ENCODE results near the gene UCN2. TPM values are rescaled to one million over a fixed set of nuclear protein-coding genes. Genes with fewer than 3 reads are reported as not detected.
A peak's percentile ranks its signal among the peaks of the same experiment; 100 is the strongest.

UCN2 gene
- total RNA-seq, 1 donor from 2014 or later, result 0.89 TPM

DNA sequence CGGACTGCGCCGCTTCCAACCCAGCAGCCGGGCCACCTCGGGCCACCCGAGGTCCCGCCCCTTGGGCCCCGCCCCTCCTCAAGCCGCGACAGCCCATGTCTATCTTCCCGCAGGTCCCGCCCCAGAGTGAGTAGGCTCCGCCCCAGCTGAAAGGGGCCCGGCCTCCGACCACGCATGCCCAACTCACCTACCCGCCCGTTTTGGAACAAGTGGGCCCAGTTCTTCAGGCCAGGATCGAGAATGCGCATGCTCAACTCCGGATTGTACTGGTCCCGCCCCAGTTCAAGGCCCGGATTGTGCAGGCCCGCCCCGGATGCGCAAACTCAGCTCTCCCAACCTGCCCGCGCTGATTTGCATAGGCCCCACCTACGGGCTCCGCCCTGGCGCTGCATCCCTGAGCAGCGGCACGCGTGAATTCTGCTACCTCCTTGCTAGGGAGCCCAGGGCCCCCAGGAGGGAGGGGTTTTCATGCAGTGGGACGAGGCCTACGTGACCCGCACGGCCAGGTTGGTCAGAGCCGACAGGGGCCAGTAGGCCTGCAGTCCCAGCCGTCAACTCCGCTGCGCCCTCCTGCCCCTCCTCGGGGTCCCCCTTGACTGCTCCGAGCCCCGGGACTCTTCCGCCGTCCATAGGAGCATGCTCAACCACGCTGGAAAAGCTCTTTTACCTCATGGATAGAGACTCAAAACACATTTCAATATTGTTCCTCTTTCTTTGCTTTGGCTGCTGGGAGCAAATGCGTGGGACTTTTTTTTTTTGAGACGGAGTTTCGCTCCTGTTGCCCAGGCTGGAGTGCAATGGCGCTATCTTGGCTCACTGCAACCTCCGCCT is 6.6 kb downstream of the UCN2 start, which contains the start of gene PFKFB4:
Gene PFKFB4 (minus strand): TSS at position 8 of the 831 bp plus-strand sequence. CDS start 26 bp downstream, outside the sequence.
- TF ChIP-seq, protein P1, sequence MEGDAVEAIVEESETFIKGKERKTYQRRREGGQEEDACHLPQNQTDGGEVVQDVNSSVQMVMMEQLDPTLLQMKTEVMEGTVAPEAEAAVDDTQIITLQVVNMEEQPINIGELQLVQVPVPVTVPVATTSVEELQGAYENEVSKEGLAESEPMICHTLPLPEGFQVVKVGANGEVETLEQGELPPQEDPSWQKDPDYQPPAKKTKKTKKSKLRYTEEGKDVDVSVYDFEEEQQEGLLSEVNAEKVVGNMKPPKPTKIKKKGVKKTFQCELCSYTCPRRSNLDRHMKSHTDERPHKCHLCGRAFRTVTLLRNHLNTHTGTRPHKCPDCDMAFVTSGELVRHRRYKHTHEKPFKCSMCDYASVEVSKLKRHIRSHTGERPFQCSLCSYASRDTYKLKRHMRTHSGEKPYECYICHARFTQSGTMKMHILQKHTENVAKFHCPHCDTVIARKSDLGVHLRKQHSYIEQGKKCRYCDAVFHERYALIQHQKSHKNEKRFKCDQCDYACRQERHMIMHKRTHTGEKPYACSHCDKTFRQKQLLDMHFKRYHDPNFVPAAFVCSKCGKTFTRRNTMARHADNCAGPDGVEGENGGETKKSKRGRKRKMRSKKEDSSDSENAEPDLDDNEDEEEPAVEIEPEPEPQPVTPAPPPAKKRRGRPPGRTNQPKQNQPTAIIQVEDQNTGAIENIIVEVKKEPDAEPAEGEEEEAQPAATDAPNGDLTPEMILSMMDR (IDR thresholded peaks at IDR 0.05), result no peak
- Mint-ChIP-seq H3K9me3 (ENCODE audit: unreplicated experiment) (no peaks in the 10 kb centered on the region), H3K27me3 (ENCODE audit: unreplicated experiment) (no peaks in the 10 kb centered on the region), H3K4me3 (ENCODE audit: unreplicated experiment) (peak within 1 kb of the TSS; percentile 82), H3K27ac (ENCODE audit: unreplicated experiment) (peak within 1 kb of the TSS; percentile 77), H3K4me1 (ENCODE audit: unreplicated experiment) (peaks cover 51% of the 10 kb centered on the region), H3K36me3 (ENCODE audit: unreplicated experiment) (peaks cover 2% of the 10 kb centered on the region)
- peak; percentile 100 for DNase-seq (ENCODE audit: extremely low spot score, unreplicated experiment)

DNA sequence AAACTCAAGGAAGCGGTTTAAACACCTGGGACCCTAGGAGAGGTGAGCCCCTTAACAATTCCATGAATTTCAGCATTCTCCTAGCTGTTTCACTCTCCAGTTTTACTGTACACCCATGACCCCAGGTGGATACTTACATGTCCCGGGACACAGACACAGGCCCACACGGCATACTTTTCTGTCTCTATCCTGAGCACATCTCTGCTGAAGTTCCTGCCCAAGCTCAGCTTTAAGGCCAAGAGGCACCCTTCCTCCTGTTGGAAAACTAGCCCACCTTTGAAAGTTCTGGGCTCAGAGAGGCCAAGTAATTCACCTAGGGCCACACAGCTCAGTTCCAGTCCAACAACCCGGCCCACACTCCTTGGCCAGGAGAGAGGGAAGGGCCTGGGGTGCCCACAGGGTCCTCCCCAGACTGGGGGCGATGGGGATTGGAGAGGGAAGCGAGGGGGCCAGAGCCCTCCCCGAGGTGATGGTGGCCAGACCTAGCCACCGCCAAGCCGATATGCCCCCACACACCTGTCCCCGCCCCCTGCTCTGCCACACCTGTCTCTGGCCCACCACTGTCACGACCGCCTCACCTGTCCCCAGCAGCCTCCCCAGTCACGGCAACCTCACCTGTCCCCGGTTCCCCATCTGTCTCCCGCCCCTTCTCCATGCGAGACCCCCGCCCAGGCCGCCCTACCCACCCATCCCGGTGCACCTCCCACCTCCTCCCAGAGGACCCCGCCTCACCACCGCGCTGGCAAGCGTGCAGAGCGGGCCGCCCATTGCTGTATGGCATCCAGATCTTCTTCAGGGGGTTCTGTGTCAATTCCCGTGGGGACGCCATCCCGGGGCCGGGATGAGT is 7.4 kb downstream of the UCN2 start:
- Mint-ChIP-seq H3K4me3 (ENCODE audit: unreplicated experiment) (peak overlapping the region; percentile 82), H3K4me1 (ENCODE audit: unreplicated experiment) (peaks cover 48% of the 10 kb centered on the region), H3K36me3 (ENCODE audit: unreplicated experiment) (peaks cover 2% of the 10 kb centered on the region), H3K27ac (ENCODE audit: unreplicated experiment) (peak overlapping the region; percentile 77), H3K9me3 (ENCODE audit: unreplicated experiment) (no peaks in the 10 kb centered on the region), H3K27me3 (ENCODE audit: unreplicated experiment) (no peaks in the 10 kb centered on the region)
- DNase-seq (ENCODE audit: extremely low spot score, unreplicated experiment), result no peak
- TF ChIP-seq, protein P1 (IDR thresholded peaks at IDR 0.05), result no peak

DNA sequence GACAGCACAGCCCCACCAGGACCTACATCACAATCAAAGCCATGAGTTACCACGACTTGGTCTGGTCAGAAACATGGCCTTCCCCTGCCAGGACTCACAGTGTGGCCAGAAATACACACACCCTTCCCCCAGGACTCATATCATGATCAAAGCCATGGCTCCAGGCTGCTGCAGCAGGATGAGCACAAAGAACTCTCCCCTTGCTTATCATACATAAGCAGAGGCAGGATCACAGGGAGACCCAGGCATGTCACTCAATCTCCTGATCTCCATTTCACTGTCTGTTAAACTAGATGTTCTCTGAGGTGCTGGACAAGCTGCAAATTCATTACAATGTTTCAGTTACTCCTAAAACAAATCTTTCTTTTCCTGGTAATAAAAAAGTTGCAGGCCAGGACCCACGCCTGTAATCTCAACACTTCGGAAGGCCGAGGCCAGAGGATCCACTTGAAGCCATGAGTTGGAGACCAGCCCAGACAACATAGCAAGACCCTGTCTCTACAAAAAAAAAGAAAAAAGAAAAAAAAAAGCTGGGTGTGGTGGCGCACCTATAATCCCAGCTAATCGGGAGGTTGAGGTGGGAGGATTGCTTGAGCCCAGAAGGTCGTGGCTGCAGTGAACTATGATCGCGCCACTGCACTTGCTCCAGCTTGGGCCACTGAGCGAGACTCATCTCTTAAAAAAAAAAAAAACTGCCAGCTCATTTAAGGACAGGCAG is 8.2 kb downstream of the UCN2 start:
- H3K9me3 Mint-ChIP-seq (ENCODE audit: unreplicated experiment), result no peaks in the 10 kb centered on the region
- TF ChIP-seq, protein P1 (IDR thresholded peaks at IDR 0.05), result no peak

DNA sequence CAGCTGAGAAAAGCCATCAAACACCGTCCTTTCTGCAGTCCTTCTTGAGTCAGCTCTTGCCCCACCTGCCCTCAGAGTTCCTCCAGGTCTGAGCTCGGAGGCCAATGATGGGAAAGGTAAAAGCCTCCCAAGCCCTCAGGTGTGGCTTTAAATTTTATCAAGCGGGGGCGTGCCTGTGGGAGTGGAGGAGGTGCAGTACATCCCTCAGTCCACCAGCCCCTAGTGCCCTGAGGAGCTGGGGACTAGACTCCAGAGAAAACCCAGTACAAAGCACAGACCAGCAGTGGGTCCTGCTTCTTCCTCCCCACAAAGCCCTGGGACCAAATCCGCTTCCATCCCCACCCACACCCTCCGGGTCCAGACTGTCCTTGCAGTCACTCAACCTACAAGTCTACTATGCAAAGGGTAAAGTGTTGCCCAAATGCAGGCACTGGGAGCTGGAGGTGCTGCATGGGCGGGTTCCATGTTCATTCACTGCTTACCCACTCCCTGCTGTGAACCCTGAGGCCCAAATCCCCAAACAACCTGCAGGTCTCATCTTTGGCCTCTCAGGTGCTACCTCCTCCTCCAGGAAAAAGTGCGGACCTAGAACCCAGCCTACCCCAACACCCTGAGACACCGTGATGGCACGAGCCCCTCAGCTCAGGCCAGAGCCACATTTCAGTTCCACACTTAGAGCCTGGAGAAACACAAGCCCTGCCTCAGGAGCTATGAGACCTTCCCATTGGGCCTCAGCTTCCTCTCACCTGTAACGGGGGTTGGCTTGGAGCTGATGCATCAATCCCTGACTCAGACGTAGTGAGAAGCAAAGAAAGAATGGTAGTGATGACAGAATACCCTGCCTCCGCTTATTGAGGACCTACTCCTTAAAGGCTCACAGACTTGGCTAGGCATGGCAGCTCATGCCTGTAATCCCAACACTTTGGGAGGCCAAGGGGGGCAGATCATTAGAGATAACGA is 9.4 kb downstream of the UCN2 start:
- no peak for DNase-seq (ENCODE audit: extremely low spot score, unreplicated experiment)
- Mint-ChIP-seq H3K27me3 (ENCODE audit: unreplicated experiment) (no peaks in the 10 kb centered on the region), H3K36me3 (ENCODE audit: unreplicated experiment) (peaks cover 2% of the 10 kb centered on the region), H3K9me3 (ENCODE audit: unreplicated experiment) (no peaks in the 10 kb centered on the region), H3K4me1 (ENCODE audit: unreplicated experiment) (peaks cover 28% of the 10 kb centered on the region), H3K4me3 (ENCODE audit: unreplicated experiment) (peak overlapping the region; percentile 6), H3K27ac (ENCODE audit: unreplicated experiment) (no peak overlapping the region)
- TF ChIP-seq, protein P1 (IDR thresholded peaks at IDR 0.05), result no peak

More for the DNA sequence above, 8.2 kb downstream of the UCN2 start:
- H3K4me3 Mint-ChIP-seq (ENCODE audit: unreplicated experiment), result peak overlapping the region; percentile 82
- peaks cover 40% of the 10 kb centered on the region for H3K4me1 Mint-ChIP-seq (ENCODE audit: unreplicated experiment)
- DNase-seq (ENCODE audit: extremely low spot score, unreplicated experiment), result no peak
- H3K36me3 Mint-ChIP-seq (ENCODE audit: unreplicated experiment), result peaks cover 2% of the 10 kb centered on the region
- no peaks in the 10 kb centered on the region for H3K27me3 Mint-ChIP-seq (ENCODE audit: unreplicated experiment)
- H3K27ac Mint-ChIP-seq (ENCODE audit: unreplicated experiment), result peak overlapping the region; percentile 64
